Measurements from ENCODE around the gene PITPNC1.
"Not testable (repeated sequence)": the region's sequence is repeated elsewhere in the genome, so short reads cannot be mapped to it uniquely, and the experiment has no call there.

DNA sequence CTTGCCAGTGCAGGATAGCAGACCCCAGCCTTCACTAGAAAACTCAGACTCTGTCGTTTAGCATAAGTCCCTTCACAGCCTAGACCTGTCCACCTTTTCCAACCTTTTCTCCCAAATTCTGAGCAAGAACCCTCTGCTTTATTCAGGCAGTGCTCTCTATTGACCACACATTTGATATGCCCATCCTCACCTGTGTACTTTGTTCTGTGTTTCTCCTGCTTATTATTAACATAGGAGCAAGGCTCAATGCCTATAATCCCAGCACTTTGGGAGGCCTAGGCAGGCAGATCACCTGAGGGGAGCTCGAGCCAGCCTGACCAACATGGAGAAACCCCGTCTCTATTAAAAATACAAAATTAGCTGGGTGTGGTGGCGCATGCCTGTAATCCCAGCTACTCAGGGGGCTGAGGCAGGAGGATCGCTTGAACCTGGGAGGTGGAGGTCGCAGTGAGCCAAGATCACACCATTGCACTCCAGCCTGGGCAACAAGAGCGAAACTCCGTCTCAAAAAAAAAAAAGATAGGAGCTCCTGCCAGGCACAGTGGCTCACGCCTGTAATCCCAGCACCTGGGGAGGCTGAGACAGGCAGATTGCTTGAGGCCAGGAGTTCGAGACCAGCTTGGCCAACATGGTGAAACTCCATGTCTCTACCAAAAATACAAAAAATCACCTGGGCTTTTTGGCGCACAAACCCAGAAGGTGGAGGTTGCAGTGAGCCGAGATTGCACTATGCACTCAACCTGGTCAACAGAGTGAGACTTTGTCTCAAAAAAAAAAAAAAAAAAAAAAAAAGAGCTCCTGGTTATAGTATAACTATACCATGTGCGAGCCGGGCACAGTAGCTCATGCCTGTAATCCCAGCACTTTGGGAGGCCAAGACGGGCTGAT lies 350.3 kb downstream of the PITPNC1 start:
- TF ChIP-seq, protein P1, sequence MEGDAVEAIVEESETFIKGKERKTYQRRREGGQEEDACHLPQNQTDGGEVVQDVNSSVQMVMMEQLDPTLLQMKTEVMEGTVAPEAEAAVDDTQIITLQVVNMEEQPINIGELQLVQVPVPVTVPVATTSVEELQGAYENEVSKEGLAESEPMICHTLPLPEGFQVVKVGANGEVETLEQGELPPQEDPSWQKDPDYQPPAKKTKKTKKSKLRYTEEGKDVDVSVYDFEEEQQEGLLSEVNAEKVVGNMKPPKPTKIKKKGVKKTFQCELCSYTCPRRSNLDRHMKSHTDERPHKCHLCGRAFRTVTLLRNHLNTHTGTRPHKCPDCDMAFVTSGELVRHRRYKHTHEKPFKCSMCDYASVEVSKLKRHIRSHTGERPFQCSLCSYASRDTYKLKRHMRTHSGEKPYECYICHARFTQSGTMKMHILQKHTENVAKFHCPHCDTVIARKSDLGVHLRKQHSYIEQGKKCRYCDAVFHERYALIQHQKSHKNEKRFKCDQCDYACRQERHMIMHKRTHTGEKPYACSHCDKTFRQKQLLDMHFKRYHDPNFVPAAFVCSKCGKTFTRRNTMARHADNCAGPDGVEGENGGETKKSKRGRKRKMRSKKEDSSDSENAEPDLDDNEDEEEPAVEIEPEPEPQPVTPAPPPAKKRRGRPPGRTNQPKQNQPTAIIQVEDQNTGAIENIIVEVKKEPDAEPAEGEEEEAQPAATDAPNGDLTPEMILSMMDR (IDR thresholded peaks at IDR 0.05) = not testable (repeated sequence)
- not testable (repeated sequence) for TF ChIP-seq POLR2AphosphoS5 (IDR thresholded peaks at IDR 0.05; ENCODE audit: low read depth, low read length); RCOR1 (IDR thresholded peaks at IDR 0.05; ENCODE audit: low read length); EZH2phosphoT487 (IDR thresholded peaks at IDR 0.05; ENCODE audit: borderline replicate concordance, low read depth); MXI1 (IDR thresholded peaks at IDR 0.05; ENCODE audit: low read depth, low read length); CHD2 (IDR thresholded peaks at IDR 0.05; ENCODE audit: low read length, partially characterized antibody); JUND (IDR thresholded peaks at IDR 0.05); ELF1 (IDR thresholded peaks at IDR 0.05)
- TF ChIP-seq, protein P2, sequence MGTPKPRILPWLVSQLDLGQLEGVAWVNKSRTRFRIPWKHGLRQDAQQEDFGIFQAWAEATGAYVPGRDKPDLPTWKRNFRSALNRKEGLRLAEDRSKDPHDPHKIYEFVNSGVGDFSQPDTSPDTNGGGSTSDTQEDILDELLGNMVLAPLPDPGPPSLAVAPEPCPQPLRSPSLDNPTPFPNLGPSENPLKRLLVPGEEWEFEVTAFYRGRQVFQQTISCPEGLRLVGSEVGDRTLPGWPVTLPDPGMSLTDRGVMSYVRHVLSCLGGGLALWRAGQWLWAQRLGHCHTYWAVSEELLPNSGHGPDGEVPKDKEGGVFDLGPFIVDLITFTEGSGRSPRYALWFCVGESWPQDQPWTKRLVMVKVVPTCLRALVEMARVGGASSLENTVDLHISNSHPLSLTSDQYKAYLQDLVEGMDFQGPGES (IDR thresholded peaks at IDR 0.05; ENCODE audit: low read depth, low read length) = not testable (repeated sequence)
- TF ChIP-seq, protein P3, sequence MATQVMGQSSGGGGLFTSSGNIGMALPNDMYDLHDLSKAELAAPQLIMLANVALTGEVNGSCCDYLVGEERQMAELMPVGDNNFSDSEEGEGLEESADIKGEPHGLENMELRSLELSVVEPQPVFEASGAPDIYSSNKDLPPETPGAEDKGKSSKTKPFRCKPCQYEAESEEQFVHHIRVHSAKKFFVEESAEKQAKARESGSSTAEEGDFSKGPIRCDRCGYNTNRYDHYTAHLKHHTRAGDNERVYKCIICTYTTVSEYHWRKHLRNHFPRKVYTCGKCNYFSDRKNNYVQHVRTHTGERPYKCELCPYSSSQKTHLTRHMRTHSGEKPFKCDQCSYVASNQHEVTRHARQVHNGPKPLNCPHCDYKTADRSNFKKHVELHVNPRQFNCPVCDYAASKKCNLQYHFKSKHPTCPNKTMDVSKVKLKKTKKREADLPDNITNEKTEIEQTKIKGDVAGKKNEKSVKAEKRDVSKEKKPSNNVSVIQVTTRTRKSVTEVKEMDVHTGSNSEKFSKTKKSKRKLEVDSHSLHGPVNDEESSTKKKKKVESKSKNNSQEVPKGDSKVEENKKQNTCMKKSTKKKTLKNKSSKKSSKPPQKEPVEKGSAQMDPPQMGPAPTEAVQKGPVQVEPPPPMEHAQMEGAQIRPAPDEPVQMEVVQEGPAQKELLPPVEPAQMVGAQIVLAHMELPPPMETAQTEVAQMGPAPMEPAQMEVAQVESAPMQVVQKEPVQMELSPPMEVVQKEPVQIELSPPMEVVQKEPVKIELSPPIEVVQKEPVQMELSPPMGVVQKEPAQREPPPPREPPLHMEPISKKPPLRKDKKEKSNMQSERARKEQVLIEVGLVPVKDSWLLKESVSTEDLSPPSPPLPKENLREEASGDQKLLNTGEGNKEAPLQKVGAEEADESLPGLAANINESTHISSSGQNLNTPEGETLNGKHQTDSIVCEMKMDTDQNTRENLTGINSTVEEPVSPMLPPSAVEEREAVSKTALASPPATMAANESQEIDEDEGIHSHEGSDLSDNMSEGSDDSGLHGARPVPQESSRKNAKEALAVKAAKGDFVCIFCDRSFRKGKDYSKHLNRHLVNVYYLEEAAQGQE (IDR thresholded peaks at IDR 0.05; ENCODE audit: low read depth, low read length) = not testable (repeated sequence)
- TF ChIP-seq, protein P4, sequence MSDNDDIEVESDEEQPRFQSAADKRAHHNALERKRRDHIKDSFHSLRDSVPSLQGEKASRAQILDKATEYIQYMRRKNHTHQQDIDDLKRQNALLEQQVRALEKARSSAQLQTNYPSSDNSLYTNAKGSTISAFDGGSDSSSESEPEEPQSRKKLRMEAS (IDR thresholded peaks at IDR 0.05; ENCODE audit: low read depth) = not testable (repeated sequence)
- TF ChIP-seq, protein P5, sequence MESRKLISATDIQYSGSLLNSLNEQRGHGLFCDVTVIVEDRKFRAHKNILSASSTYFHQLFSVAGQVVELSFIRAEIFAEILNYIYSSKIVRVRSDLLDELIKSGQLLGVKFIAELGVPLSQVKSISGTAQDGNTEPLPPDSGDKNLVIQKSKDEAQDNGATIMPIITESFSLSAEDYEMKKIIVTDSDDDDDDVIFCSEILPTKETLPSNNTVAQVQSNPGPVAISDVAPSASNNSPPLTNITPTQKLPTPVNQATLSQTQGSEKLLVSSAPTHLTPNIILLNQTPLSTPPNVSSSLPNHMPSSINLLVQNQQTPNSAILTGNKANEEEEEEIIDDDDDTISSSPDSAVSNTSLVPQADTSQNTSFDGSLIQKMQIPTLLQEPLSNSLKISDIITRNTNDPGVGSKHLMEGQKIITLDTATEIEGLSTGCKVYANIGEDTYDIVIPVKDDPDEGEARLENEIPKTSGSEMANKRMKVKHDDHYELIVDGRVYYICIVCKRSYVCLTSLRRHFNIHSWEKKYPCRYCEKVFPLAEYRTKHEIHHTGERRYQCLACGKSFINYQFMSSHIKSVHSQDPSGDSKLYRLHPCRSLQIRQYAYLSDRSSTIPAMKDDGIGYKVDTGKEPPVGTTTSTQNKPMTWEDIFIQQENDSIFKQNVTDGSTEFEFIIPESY (IDR thresholded peaks at IDR 0.05; ENCODE audit: borderline replicate concordance, low read depth) = not testable (repeated sequence)
